ENCODE results near the gene GCKR.
"Not testable (repeated sequence)": the region's sequence is repeated elsewhere in the genome, so short reads cannot be mapped to it uniquely, and the experiment has no call there.

GRCh38 chr2:27554451-27554850, 57.8 kb downstream of the GCKR start:
- TF ChIP-seq REST (IDR thresholded peaks at IDR 0.05; ENCODE audit: low read depth, low read length); NRF1 (IDR thresholded peaks at IDR 0.05; ENCODE audit: low read depth, low read length); CTCF (IDR thresholded peaks at IDR 0.05); SMC3 (IDR thresholded peaks at IDR 0.05; ENCODE audit: low read depth, low read length); FOSL2 (IDR thresholded peaks at IDR 0.05; ENCODE audit: borderline replicate concordance, low read depth): not testable (repeated sequence)
